Activated CD8-positive, alpha-beta memory T cell treated with anti-CD3 and anti-CD28 coated beads, Interleukin-2, amount 50 U/mL, for 24 hours (primary cell): ENCODE results near the gene MOCOS.

Experiments used
- DNase-seq: peaks from one replicate; pipeline ENCODE4 v3.0.0-alpha.2; 2020; ENCODE audit errors: extremely low read depth

Gene MOCOS

DNA sequence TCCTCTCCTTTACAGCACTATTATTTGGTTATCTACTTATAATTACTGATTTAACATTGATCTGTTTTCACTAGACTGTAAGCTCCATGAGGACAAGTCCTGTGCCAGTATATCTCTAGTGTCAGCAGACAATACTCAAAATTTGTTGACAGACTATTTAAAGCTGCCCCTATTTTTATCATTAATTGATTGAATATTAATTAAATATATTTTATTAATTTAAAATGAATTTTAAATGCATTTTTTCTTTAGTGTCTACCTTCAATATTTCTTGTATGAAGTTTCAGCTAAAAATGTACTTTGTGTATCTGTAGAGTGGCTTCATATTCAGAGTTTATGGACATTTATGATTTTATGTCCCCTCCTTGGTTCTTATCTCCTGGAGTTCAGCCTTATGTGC lies 83.9 kb downstream of the MOCOS start:
- DNase-seq: no peak

DNA sequence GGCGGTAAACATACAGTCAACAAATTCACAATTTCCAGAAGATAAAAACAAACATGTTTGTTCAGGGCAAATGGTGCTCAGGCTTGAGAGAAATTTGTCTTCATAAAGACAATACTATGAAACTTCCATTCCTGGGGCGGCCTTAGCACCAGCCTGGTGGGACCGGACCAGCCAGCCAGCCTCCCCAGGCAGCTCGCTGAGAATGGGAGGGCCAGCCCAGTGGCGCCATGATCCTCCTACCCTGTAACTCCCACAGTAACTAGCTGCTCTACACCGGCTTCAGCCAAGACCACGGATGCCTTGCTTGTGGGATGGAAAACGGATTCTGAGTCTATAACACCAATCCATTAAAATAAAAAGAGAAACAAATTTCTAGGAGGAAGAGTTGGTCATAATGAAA lies 86.0 kb downstream of the MOCOS start:
- DNase-seq: no peak

DNA sequence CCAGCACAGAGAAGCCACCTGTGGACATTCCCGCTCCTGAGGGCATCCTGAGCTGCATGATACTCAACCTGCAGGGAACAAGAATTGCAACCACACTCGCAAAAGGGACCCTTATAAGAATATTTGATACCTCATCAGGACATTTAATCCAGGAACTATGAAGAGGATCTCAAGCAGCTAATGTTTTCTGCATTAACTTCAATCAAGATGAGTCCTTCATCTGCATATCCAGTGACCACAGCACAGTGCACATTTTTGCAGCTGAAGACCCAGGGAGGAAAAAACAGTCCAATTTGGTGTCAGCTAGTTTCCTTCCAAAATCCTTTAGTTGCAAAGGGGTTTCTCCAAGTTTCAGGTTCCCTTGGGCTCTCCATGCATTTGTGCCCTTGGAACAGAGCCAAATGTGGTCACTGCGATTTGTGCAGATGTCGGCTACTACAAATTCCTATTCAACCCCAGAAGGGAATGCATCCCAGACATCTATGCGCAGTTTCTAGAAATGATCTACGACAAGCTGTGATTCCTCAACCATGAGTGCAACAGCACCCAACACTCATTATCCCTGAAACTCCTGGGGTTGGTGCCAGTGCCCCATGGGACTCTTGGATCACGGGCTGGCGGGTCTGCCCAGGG lies 86.9 kb downstream of the MOCOS start:
- DNase-seq: no peak

DNA sequence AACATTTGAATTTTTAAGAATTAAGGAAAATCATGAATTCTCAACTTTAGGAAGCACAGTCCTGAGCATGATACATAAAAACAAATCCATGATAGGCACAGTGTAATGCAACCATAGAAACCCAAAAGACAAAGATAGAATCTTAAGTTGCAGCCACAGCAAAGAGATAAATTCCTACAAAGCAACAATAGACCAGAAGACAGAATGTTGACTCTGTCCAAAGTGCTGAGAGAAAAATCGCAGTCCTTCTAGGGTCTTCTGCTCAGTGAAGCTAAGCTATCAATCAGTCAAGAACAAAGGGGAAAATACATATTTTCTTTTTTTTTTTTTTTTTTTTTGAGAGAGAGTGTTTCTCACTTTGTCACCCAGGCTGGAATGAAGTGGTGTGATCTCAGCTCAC lies 88.3 kb downstream of the MOCOS start:
- DNase-seq: no peak

DNA sequence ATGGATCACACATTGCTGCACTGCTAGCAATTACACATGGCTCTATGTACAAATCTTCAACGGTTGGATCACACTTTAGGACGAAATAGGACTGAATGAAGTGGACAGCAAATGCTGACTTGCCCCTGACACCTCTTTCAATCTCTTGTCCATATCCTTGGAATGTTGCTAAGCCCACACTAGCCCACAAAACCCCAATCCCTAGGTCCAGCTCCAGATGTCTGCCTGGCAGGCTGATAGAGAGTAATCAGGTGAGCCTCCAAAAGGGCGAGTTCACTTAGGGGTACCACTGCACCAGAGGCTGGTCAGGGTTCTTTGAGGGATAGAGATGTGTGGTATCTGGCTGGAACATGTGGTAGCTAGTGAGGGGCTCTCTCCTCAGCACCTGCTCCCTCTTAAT lies 91.7 kb downstream of the MOCOS start:
- no peak for DNase-seq

DNA sequence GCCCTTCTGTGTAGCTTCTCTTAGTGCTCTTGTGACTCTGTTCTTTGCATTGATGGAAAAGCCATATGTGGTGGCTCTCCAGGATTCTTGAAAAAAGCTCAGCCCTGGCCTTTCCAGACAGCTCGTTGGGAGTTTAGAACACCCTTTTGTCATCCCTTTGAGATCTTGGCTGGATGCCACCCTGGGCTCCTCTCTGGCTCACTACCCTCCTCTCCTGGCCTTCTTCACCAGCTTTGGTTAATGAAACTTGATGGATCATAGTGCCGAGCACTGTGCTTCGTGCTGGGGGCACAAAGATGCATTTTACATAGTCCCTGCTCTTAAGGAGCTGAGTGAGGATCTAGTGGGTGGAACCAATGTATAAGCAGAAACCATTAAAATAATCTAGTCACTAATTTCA lies 94.6 kb downstream of the MOCOS start:
- no peak for DNase-seq

DNA sequence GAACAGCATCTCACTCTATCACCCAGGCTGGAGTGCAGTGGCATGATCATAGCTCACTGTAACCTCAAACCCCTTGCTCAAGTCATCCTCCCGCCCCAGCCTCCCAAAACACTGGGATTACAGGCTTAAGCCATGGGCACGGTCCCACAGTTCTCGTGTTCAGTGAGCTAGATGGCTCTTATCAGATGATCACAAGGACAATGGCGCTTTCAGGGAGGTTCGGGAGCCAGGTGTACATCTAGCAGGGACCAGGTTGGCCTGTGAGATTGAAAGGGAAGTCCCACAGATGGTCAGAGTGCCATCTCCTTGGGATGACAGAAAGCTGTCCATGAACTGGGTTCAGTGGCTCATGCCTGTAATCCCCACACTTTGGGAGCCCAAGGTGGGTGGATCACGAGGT lies 96.2 kb downstream of the MOCOS start:
- DNase-seq: no peak

DNA sequence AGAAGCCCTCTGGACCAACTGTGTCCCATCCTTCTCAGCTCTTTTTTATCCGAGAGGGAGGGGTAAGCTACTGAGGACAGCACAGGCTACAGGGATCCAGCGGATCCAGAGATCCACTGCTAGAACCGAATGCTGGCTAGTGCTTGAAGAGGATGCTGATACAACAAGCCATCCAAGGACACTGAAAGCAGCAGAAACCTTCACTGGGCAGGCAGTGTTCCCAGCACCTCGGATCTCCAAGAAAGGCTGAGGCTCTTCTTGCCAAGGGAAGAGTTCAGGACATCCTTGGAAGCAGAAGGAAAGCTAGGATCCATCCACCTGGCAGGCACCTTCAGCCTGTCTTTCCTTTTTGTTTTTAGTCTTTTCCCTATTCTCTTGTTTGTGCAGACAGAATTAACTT lies 97.0 kb downstream of the MOCOS start:
- no peak for DNase-seq

DNA sequence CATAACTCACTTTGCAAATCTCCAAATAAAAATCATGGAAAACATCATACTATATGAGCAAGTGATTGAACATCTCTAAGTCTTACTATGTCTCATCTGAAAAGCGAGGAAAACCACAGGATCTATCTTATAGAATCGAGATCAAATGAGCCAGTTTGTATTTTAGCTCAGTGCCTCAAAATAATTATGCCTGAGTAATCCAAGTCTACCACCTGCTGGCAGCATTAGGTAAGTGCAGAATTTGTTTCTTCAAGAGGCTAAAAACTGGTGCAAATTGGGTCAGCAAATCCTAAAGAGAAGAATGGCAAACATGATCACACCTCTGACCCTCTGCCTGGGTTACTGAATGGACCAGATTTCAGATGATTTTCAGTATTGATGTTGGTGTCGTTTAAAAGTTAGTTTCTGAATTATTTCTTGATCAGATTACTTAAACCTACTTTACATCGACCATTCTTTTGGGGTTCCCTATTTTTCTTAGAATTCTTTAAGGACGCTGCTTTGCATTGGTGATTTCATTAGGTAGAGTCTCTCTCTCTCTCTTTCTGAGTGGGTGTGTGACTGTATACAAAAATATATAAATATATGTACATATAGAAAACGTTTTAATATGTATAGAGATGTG lies 97.5 kb downstream of the MOCOS start:
- no peak for DNase-seq

DNA sequence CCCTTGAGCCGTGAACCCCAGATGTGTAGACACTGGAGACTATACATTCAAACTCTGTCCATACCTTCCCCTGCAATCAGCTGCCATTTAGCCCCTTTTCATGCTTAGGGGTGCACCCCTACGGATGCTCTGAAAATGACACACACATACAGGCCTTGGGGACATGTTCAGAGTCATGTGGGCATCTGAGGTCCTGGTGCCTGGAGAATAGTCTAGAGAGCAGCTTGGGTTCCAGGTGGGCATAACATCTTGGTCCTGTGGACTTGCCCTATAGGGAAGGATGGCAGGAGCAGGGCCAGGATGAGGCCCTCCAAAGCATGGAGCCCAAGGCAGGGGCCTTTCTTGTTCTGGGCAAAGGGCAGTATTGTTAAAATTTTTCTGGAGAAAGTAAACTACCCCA lies 100.4 kb downstream of the MOCOS start:
- no peak for DNase-seq

DNA sequence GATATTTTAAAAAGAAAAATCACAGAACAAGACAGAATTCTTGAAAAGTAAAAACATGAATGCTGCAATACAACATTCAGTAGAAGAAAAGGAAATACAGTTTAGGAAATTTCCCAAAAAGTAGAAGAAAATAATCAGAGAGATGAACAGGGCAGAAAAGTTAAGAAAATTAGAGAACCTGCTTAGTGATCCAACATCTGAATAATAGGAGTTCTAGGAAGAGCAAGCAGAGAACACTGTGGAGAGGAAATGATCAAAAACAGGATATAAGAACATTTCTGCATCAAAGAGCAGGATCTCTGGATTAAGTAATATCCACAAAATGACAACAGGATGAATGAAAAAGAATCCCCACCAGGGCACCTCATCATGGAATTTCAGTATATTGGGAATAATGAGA lies 101.4 kb downstream of the MOCOS start:
- no peak for DNase-seq

DNA sequence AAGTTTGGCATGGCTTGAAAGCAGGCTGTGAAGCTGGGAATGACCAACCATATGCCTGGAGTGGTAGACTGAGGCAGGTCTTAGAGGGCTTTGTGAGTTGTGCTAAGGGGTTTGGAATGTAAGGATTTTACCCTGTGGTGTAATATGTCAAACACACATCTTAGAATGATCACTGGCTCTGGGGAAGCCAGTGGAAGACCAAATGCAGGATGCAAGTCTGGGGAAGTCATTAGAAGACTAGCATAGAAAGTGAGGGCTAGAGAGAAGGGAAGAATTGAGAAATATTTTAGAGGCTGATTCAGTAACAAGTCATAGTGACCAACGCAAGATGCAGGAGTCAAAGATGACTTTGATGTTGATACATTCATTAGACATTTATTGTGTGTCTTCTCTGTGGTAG lies 106.7 kb downstream of the MOCOS start:
- no peak for DNase-seq

DNA sequence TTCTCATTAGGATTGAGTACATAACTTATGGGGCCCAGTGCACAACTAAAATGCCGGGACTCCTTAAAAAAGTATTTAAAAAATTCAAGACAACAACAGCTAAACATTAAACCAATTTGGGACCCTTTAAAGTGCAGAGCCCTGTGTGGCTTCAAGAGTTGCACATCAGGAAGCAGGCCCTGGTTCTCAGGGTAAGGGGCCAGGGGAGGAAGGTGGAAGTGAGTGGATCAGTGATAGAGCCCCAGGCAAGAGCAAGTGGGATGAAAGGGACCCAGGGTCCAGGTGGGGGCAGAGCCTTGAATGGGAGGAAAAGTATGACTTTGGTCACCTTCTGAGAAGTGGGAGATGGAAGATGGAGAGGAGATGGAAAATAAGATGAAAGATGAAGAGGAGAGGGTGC lies 107.9 kb downstream of the MOCOS start:
- DNase-seq: no peak

DNA sequence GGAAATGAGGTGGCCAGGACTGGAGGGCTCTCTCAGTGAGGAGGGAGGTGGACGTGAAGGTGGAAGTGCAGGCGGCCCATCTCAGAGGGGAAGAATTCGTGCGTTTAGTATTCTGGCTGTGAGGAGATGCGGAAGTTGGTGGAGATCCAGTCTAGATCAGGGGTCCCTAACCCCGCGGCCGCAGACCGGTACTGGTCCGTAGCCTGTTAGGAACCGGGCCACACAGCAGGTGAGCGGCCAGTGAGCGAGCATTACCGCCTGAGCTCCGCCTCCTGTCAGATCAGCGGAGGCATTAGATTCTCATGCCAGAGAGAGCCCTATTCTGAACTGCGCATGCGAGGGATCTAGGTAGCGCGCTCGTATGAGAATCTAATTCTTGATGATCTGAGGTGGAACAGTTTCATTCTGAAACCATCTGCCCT lies 108.6 kb downstream of the MOCOS start:
- DNase-seq: no peak

DNA sequence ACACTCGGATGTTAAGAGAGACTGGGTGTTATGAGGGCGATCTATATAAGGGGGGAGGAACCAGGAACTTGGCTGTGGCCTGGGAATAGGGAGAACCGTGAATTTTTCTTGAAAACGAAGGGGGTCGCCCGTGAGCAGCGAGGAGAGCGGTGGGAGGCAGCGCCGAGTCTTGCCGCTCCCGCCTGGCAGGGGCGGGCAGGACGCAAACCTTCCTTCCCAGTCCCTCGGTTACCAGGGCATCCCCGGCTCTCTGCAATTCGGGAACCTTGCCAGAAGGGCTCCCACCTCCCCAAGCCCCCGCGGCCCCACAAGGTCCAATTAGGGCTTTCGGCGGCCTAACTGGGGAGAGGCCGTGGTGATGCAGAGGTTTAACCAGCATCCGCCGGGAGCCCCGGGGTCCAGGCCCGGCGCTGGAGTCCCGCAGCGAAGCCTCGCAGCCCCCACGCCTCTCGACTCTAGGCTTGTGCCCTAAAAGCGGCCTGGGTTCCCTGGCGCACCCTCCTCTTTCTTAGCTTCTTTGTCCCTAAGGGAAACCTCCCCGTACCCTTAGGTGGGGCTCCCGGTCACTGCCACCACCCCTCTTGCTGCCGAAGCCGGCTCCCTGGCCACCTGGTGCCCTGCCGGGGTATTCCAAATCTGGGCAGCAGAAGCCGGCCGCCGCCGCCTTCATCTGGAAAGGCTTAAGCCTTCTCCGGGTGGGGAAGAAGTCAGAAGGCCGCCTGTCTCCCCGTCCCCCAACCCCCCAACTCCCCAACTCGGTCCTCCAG lies 109.5 kb downstream of the MOCOS start:
- DNase-seq: no peak

DNA sequence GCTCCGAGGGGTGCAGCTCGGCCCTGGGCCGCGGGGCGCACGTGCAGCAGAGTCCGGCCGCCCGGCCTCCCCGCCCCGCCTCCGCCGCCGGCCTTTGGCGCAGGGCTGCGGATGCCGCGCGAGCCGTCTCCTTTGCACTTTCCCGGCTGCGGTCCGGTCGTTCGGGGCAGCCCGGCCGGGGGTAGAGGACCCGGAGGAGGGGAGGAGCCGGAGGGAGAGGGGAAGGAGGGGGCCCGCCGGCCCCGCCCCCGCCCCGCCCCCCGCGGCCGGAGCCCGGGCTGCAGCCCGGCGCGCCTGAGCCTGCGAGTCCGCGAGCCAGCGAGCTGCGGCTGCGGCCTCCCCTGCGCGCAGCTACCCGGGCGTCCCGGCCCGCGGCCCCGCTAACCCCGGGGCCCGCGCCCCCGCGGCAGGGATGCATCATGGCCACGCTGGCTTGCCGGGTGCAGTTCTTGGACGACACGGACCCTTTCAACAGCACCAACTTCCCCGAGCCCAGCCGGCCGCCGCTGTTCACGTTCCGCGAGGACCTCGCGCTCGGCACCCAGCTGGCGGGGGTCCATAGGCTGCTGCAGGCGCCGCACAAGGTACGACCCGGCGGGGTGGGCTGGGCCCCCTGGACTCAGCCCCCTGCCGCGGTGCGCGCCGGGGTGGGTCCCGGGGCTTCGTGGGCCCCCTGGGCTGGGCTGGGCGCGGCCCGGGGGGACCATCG lies 110.3 kb downstream of the MOCOS start, which contains the start of gene FHOD3:
Gene FHOD3 (plus strand): TSS at position 297 of the 709 bp plus-strand sequence. CDS start 123 bp downstream, at position 420.
- no peak for DNase-seq

DNA sequence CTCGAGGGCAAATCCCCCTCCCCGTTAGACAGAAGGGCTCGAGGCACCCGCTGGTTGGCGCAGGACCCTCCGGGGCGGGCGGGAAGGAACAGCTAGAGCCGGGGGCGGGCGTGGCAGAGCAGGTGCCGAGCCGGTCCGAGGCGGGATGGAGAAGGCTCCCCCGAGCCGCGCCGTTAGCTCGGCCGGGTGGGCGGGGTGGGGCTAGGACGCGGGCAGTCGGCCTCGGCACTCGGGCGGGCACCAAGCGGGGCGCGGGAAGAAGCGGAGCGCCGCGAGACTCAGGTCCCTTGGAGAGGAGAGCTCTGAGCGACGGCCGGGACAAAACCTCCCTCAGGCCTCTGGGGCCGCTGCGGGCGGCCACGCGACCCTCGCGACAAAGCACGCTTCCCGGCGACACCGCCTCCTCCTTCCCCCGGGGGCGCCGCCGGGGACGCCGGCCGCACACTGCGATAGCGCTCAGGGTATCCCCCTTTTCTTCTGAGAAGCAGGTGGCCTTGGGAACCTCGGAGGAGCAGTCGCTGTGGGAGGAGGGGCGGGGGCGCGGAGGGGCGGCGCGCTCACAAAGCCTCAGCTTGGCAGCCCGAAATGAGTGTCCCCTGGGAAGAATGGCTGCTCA lies 110.9 kb downstream of the MOCOS start:
- DNase-seq: no peak

DNA sequence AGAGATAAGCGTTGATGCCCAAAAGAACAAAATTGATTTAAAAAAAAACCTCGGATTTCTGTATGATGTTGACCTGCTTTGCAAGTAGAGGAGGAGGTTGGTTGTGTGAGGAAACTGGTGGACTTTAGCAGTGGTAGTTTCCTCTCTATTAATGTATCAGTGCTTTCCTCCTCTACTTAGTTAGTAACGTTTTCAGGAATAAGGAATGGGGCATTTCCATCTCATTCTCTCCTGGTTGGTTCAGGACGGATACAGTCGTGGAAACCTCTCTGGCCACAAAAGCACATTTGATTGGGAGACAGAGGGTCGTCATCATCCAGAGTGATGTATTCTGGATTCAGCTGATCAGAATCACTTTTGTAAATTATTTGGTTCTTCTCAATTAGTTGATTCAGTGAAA lies 111.7 kb downstream of the MOCOS start:
- no peak for DNase-seq

DNA sequence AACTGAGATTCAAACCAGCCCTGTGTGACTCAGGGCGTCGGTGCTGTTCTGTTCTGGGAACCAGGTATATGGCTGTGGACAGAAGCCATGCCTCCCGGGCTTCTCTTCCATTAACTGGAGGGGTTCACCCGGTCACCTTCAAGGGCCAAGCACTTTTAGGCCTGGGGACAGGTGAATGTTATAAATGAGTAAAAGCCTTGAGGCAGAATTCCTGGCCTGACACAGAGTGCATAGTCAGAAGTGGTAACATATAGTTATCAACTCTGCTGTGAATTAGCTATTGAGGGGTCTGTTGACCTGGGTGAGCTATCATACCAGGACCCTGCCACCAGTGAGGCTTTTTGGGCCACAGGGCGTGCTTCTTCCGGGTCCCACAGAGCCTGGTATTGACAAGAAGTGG lies 112.9 kb downstream of the MOCOS start:
- DNase-seq: no peak

DNA sequence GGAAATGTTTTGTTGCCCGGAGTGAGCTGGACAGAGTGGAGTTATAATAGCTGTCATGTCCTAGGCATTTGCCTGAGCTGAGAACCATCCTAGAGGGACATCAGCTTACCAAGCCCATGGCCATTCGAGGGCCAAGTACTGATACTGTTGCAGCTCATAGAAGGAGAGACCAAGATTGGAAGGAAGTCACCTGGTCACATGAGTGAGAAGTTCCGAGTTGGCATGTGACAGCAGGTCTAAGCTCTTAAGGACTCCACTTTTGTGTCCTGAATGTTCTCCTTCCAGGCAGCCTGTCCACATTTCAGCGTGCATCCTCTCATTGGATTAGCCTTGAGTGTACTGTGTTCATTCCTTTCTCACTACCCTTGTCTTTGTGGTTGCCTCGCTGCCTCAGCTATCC lies 114.6 kb downstream of the MOCOS start:
- no peak for DNase-seq

DNA sequence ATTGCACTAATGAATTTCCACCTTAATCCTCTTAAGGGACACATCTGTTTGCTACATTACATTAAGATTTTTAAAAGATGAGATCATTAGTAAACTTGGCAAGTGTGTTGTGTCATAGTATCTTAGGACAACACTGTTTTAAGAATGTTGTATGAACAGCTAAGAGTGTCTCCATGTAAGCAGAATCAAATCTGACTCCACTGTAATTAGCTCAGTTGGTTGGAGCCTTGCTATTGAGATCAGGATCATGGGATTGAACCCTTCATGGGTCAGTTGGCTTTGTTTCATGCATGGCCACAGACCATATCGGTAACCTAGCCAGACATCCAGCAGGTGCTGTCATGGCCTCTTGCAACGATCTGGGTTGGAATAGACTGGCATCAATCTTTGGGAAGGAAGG lies 115.4 kb downstream of the MOCOS start:
- no peak for DNase-seq

DNA sequence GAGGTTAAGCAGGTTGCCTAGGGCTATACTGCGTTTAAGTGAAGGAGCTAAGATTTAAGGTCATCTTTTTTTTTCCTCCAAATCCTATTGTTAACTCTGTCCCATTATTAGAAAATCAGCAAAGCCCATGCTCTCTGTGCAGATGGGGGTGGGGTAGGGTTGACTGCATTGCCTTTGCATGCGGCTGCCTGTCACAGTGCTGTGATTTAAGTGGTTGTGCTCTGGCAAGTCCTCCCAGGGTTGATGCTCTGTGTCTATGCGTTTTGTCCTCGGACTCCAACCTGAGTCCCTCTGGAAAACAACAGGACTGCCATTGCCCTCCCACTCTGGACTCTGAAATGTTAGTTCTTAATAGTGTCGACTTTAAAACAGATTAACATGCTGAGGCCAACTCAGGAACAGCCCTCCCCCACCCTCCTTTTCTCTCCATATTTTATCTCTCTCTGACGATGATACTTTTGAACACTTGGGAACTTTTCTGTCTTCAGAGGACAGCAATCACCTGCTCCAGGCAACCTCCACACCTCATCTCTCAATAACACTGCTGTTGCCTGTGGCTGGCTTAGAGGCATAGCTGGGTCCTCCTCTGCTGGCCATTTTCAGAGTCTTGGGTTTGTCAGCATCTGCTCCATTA lies 116.0 kb downstream of the MOCOS start:
- DNase-seq: no peak
